Anterior cingulate cortex (tissue), 58 donors: Measurements from ENCODE around the gene TMEM37.

Experiments
- DNase-seq, 58 donors: peaks; one replicate each; lab custom pipeline; 2025; lab: John Stamatoyannopoulos, UW

Gene TMEM37

DNA sequence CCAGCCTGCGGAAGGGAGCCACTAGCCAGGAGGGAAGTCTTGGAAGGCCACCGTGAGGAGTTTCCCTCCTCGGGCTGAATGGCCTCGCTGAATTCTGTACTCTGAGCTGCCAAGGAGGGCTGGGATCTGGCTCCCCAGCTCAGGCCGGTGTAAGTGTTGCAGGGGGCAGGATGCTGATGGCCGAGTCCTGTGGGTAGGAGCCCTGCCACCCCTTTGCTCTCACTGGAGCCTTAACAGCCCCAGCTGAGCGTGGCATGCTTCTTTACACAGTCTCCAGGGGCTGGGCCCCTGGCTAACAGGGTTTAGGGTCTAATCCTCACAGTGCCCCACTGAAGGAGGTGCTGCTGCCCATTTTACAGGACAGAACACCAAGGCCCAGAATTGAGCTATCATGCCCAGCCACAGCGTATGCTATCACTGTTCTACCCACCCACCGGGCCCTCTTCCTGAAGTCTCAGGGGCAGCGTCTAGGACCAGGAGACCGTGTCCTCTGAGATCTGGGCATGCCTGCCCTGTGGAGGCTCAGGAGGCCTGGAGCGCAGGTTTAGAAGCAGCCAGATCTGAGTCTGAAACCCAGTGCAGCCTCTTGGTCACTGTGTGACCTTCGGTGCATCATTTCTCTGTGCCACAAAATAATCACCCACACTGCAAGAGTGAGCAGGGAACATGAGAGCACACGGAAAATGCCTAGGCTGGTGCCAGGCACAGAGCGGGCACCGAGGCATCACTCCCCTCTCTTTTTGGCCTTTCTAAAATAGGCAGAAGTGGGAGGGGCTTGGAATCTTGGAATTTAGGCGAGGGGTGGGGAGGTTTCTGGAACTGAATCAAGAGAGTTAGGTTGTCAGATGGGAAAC, 42.9 kb downstream of the TMEM37 start:
- no peak for DNase-seq

DNA sequence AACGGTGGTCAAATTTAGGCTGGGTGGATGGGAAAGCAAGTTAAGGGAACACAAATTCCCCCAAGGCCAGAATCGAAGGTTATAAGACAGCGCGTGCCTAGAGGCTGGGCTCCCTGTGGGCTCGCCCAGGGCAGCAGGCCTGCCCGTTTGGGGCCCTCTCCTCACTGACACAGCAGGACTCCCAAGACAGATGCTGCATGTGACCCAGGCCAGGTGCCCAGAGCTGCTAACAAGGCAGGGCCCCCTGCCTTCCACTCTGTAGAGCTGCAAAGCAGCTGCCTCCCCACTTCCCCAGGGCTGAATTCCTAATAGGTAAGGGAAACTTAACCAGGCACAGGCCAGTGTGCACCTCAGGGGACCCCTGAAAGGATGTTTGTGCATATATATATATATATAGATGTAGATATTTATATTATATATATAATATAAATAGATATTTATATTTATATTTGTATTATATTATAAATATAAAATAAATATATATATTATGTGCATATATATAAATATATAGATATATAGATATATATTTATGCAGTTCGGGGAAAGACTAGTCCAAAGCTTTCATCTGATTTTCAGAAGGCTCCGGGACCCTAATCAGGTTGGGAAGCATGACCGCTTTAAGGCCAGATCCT, 43.7 kb downstream of the TMEM37 start:
- DNase-seq = no peak

DNA sequence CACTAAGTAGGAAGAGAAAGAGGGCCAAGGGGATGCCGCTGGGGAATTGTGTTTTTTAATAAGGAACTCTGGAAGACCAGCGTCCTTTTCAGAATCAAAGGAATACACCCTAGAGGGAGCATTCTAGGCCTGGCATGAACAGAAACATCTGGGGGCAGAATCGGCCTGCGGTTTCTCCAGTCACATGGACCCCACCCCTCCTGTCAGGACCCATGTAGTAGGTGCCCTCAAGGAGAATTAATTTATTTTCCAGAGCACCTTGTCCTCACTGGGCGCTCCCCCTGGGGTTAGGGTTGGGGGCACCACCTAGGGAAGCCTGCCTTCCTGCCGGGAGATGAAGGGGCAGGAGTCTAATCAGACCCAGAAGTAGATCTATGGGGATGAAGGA, 44.2 kb downstream of the TMEM37 start:
- DNase-seq = no peak

DNA sequence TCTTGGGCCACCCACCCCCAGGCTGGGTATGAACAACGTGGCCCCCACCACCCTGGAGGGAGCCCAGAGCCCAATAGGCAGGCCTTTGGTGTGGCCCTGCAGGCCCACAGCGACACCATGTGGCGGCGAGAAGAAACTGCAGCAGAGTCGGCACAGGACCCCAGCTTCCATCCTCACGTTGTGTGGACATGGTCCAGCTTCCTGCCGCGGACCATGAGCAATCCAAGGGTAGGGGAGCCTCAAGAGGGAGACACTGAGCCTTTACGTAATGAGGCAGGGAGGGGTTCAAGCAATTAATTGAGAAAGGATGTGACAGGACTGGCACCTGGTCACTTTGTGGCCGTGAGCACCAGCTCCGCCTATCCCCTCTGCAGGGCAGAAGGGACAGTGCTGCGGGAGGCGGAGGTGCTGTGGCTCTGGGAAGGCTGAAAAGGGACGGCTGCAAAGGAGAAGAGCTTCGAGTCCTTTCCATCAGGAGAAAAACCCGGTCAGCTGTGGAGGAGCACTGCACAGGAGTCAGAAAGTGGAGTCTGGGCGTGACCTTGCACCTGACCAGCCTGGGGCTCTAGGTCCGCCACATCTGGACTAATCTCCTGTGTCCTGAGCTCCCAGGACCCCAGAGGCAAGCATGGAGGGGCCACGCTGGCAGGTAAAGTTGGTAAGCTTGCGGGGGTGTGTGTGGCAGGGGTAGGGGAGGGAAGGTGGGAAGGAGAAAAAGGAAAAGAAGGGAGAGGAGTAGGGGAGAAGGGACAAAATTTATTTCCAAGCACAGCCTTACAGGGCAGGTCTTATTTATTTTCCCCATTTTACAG, 44.9 kb downstream of the TMEM37 start:
- peak in 31 of 58 donors; percentile 9 to 54 (median 25) for DNase-seq

DNA sequence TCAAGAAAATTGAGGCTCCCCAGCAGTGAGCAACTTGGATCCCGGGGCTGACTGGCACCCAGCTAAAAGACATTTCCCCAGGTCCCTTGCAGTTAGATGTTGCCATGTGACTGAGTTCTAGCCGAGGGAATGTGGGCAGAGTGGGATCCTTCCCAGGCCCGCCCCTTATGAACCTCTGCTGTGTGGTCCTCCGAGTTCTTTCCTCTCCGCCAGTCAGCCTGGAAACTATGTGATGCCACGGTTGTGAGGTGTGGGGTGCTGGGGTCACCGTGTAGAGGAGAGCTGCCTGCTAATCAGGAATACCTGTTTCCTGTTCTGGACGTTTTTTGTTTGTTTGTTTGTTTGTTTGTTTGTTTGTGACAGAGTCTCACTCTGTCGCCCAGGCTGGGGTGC, 45.5 kb downstream of the TMEM37 start:
- DNase-seq = no peak

DNA sequence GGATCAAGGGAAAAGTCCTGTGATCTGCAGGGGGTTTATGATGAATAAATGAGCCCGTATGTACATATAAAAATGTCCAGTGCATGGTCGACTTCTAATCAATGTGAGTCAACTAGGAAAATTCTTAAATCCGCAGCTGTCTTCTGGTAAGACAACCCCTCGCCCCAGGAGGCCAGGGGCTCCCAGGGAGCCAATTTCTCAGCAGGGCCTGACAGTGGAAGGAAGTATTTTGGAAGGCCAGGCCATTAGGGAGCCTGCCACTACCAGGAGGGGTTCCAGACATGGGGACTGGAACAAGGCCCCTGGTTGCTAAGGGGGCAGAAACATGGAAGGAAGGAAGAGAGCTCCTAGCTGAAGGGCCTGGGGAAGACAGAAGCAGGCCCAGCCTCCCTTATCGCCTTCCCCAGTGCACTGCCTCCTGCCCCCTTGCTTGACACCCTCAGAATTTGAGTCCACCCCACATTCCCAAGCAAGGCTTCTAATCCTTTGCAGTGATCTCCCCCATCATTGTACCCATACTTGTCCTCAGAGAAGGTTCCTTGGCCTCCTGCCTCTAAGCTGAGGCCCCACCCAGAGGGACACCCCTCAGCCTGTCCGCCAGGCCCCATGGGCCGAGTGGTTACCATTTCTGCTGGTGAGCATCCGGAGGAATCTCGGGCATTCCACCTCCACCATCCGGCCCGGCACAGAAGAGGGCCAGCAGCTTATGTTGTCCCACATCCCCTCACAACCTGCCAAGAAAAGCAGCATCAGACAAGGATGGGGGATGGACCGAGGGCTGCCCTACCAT, 46.7 kb downstream of the TMEM37 start:
- no peak for DNase-seq

DNA sequence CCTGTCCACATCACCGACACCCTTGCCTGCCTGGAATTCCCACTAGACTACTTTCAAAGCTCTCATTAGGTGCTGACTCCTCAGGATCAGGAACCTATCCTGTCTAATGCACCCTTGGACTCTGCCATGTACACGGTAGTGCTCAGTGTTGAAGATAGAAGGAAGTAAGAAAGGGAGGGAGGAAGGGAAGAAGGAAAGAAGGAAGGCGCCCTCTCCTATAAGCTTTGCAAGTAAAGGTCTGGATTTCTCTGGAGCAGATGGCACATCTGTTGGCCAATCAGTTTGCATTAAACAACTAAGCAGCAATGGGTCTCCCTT, 47.3 kb downstream of the TMEM37 start:
- DNase-seq = no peak

DNA sequence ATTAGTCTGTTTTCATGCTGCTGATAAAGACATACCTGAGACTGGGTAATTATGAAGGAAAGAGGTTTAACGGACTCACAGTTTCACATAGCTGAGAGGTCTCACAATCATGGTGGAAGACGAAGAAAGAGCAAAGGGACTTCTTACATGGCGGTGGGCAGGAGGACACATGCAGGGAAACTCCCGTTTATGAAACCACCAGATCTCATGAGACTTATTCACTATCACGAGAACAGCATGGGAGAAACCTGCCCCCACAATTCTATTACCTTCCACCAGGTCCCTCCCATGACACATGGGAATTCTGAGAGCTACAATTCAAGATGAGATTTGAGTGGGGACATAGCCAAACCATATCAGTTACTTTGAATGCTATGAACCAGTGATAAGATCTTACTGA, 48.5 kb downstream of the TMEM37 start:
- no peak for DNase-seq

DNA sequence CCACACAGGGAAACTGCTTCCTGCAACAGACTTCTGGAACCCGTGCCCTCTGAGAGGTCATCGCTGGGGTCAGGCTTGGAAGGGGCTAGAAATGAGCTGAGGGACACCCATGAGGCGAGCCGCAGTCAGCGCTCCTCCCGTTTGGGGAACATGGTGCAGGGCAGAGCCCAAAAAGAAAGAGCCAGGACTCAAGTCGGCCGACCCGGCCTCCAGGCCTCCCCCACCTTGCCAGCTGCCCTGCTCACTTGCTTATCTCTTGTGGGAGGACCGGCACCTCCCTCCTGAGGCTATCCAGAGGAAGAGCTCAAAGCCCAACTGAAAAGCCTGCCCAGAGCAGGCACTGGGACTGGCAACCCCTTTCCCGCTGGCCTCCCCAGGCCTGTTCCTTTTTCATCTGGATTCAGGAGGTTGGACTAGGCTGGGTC, 49.1 kb downstream of the TMEM37 start:
- DNase-seq = no peak

DNA sequence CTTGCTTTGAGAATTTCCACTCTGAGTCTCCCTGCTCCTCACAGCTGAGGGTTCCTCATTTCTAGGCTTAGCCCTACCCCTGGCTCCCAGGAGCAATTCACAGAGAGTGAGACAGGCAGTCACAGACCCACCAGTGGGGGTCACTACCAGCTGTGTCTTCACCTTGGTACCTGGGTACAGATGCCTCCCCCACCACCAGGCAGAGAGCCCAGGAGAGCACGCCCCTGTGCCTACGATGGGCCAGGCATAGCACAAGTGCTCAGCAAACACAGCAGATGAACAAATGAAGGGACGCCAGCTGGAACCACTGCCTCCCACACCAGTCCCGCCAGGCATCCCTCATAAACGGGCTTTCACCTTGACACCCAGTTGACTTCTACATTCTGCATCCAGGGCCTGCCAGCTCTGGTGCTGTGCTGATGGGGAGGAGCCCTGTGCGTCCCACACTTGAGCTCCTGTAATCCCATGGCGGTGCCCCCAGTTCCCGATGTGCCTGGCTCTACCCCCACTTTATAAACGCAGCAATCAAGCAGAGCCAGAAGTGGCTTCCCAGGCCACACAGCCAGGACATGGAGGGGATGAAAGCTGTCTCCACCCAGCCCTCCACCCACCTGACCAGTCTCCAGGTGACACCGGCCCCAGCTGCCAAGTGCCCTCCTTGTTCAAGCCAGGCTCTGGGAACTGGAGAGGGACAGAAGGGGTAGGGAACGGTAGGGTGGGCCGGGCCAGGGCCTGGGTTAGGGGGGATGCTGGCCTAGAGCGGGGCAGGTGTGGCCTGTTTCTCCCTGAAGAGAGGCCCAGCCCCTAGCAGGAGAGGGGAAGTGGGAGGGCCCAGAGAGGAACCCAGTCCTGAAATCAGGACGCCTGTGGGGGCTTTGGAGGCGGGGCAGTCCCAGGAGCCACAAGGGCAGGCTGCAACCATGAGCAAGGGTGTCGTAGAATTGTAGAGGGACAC, 50.1 kb downstream of the TMEM37 start:
- DNase-seq = no peak

DNA sequence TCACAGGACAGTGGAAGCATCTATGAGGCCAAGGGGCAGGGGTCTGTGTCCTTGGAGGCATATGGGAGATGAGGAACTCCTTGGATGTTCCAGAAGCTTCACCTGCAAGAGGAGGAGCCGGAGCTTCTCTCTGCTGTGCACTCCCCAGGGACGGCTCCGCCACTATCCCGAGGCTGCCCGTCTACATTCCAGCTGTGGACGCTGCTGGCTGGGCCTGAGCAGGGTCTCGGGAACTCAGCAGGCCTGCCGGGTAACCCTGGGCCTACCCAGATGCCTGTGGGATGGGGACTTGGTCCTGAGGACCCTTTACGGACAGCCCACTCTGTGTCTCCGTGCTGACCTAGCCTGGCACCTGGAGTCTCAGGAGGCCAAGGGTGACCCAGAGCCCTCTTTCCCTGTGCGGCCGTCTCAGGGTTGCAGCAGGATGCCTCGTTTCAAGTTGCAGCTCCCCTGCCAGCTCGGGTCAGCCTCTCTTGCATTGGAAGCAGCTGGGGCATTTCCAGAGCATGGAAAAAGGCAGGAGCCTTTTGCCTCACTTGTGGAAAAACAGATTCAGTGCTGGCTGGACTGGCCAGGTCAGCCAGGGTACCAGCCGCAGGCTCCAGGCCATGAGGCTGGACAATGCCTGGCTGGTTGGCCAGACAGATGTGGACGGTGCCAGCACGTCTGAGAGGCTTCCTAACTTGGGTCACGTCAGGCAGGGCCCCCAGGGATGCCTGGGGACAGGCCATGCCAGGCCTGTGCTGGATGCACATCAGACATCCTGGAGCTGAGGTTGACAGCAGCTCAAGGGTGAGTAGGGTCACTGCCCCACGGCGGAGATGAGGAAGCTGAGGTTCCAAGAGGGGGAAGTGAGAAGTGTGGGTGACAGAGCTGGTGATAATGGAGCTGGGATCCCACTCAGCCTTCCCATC, 51.1 kb downstream of the TMEM37 start:
- no peak for DNase-seq

DNA sequence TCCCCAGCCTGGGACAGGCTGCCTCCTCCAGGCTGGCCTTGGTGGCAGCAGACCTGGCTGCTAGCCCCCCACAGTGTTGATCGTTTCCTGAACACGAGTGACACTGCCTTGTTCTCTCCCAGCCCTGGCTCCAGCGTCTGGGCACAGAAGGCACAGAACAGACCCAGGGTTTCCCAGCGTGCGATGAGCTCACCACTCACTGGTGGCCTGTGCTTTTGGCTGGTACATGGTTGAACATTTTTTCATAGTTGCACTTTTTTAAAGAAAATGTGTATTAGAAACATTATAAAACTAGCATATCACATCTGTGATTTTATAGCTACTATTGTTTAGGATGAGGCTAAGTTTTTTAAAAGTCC, 51.7 kb downstream of the TMEM37 start:
- peak in 1 of 58 donors; percentile 27 for DNase-seq

DNA sequence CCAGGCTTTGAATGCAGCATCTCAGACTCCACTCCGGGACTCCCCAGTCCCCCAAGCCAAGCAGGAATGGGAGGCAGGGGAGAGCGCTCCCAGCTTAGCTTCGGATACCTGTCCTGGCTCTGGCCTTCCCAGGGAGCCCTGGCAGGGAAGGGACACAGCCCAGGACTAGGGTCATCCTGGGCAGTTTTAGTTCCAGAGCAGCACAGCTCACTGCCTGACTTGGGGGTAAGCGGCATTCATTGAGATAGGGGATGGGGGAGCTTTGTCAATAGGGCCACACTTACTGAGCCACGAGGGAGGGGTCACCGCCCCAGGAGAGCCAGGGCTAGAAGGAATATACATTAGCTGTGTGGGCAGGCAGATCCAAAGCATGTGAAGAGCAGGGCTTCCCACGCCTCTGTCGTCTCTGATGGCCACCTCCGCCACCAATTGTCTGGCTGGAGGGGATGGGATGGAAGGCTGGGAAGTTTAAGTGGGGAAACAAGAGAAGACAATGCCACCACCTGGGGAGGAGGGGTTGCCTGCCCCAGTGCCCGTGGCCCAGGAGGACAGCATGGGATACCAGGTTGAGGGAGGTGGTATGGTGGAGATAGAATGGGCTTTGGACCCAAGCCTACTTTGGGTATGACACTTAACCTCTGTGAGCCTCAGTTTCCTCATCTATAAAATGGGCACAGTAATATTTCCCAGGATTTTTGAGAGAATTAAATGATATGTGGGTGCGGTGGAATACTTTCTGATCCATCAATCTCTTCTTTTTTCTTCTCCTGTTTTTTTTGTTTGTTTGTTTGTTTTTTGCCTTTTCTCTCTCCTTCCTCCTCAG, 52.5 kb downstream of the TMEM37 start:
- DNase-seq = no peak

DNA sequence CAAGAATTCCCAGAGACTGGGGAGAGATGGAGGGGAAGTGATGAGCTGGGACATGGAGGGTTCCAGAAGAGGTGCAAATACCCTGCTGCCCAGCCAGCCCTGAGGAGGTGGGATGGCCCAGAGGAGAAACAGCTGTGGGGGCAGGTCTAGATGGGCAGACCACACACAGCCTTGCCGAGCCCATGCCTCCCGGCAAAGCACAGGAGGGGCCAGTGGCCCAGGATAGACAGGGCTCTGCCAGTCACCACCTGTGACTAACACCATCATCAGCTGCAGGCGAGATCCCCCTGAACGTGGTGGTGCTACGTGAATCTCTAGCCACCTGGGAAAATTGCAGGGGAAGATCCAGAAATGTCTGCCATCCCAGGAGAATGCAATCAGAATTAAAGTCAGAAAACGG, 53.2 kb downstream of the TMEM37 start:
- no peak for DNase-seq

DNA sequence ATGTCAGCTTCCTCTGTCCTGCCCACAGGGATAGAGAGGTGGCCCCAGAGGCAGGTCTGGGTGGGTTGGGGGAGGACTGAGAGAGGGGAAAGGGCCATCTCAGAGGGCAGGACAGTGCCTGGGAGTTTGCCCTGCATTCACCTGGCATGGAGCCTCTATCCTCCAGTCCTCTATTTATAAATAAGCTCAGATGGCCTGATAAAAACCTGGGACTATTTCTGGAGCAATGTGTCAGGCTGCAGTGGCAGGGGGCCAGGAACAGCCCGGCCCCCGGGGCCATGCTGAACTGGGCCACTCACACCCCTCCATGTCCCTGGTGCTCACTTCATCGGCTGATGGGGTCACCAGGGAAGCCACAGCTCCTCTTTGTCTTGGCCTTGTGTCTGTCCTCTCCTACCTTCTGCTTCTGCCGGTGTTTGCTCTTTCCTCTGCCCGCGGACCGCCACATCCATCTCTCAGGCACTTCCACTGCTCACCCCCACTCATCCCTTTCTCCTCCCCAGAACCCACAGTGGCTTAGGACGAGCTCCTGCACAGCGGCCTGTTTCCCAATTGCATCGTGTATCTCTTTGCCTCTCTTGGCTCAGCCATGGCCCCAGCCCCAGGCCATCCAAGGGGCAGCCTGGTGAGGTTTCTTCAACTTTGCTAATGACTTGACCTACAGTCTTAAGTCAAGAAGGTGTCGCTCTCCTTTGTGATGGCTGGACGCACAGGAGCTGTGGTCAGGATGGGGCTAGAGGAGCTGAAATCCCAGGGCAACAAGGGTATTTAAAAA, 53.9 kb downstream of the TMEM37 start:
- no peak for DNase-seq

DNA sequence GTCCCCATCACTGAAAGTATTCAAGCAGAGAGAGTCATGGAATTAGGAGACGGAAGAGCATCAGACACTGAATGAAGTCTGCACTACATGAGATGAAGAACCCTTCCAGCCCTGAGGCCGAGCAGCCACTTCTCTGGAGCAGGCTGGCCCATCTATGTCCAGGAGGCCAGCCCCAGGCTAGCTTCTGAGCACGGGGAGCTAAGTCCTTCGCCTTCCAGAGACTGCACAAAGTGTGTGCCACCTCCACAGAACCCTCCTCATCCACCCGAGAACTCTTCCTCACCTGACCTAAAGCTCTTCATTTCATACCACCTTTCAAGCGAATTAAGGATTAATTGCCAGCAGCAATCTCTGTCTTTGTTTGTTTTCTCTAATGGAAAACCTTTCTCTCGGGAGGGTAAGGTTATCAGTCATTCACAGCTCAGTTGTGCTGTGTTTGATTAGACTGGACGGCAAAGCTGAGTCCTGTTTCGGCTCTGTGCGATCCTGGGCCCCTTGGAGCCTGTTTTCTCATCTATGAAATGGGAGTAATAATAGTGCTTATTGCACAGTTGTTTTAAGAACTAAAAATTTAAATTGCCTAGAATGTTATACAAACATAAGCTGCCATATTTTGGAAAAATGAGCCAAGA, 54.7 kb downstream of the TMEM37 start:
- no peak for DNase-seq
